Measurements from ENCODE around the gene NEURL1B.
"Not testable (repeated sequence)": the region's sequence is repeated elsewhere in the genome, so short reads cannot be mapped to it uniquely, and the experiment has no call there.

GRCh38 chr5:172656496-172656895 is 15.4 kb downstream of the NEURL1B start:
- not testable (repeated sequence) for TF ChIP-seq CTCF (IDR thresholded peaks at IDR 0.05; ENCODE audit: insufficient read depth, low read length); POLR2AphosphoS5 (IDR thresholded peaks at IDR 0.05; ENCODE audit: low read depth); SPI1 (IDR thresholded peaks at IDR 0.05; ENCODE audit: borderline replicate concordance, low read depth)
- TF ChIP-seq, protein P1, sequence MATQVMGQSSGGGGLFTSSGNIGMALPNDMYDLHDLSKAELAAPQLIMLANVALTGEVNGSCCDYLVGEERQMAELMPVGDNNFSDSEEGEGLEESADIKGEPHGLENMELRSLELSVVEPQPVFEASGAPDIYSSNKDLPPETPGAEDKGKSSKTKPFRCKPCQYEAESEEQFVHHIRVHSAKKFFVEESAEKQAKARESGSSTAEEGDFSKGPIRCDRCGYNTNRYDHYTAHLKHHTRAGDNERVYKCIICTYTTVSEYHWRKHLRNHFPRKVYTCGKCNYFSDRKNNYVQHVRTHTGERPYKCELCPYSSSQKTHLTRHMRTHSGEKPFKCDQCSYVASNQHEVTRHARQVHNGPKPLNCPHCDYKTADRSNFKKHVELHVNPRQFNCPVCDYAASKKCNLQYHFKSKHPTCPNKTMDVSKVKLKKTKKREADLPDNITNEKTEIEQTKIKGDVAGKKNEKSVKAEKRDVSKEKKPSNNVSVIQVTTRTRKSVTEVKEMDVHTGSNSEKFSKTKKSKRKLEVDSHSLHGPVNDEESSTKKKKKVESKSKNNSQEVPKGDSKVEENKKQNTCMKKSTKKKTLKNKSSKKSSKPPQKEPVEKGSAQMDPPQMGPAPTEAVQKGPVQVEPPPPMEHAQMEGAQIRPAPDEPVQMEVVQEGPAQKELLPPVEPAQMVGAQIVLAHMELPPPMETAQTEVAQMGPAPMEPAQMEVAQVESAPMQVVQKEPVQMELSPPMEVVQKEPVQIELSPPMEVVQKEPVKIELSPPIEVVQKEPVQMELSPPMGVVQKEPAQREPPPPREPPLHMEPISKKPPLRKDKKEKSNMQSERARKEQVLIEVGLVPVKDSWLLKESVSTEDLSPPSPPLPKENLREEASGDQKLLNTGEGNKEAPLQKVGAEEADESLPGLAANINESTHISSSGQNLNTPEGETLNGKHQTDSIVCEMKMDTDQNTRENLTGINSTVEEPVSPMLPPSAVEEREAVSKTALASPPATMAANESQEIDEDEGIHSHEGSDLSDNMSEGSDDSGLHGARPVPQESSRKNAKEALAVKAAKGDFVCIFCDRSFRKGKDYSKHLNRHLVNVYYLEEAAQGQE (IDR thresholded peaks at IDR 0.05; ENCODE audit: insufficient replicate concordance, low read depth) = not testable (repeated sequence)

Data from HL-60 (cell line).